ENCODE data around the gene KCNJ10. TPM values are rescaled to one million over a fixed set of nuclear protein-coding genes. Genes with fewer than 3 reads are reported as not detected.

KCNJ10 gene
- total RNA-seq, 1 experiment from 2014 or later = not detected

- no peak for DNase-seq (ENCODE audit: low read depth)
These were observed 29.9 kb upstream of the KCNJ10 start for GRCh38 chr1:160099716-160100375.

GRCh38 chr1:160098852-160099561, 29.0 kb upstream of the KCNJ10 start:
- DNase-seq (ENCODE audit: low read depth) = peak; percentile 86

- peak; percentile 50 for DNase-seq (ENCODE audit: low read depth)
These were observed 28.2 kb upstream of the KCNJ10 start, which contains the start of gene IGSF8 for GRCh38 chr1:160097911-160098851. IGSF8 (minus strand) TSS chr1:160098619; CDS start chr1:160098472, 147 bp downstream.

- no peak for DNase-seq (ENCODE audit: low read depth)
These were observed 27.4 kb upstream of the KCNJ10 start for GRCh38 chr1:160097151-160097910.

- peak; percentile 4 for DNase-seq (ENCODE audit: low read depth)
These were observed 26.5 kb upstream of the KCNJ10 start for GRCh38 chr1:160096274-160097116.

GRCh38 chr1:160095382-160096105, 25.6 kb upstream of the KCNJ10 start:
- no peak for DNase-seq (ENCODE audit: low read depth)

- no peak for DNase-seq (ENCODE audit: low read depth)
These were observed 24.8 kb upstream of the KCNJ10 start for GRCh38 chr1:160094806-160095205.

GRCh38 chr1:160094291-160094625, 24.3 kb upstream of the KCNJ10 start:
- DNase-seq (ENCODE audit: low read depth) = no peak

GRCh38 chr1:160093624-160094290, 23.8 kb upstream of the KCNJ10 start:
- no peak for DNase-seq (ENCODE audit: low read depth)

GRCh38 chr1:160093069-160093395, 23.1 kb upstream of the KCNJ10 start:
- no peak for DNase-seq (ENCODE audit: low read depth)

GRCh38 chr1:160092366-160093068, 22.6 kb upstream of the KCNJ10 start:
- DNase-seq (ENCODE audit: low read depth) = no peak

GRCh38 chr1:160091666-160092223, 21.8 kb upstream of the KCNJ10 start:
- DNase-seq (ENCODE audit: low read depth) = no peak

GRCh38 chr1:160090760-160091159, 20.8 kb upstream of the KCNJ10 start:
- DNase-seq (ENCODE audit: low read depth) = no peak

GRCh38 chr1:160089883-160090282, 19.9 kb upstream of the KCNJ10 start:
- no peak for DNase-seq (ENCODE audit: low read depth)

- no peak for DNase-seq (ENCODE audit: low read depth)
These were observed 17.2 kb upstream of the KCNJ10 start for GRCh38 chr1:160087118-160087662.

GRCh38 chr1:160086456-160086892, 16.5 kb upstream of the KCNJ10 start:
- no peak for DNase-seq (ENCODE audit: low read depth)

- DNase-seq (ENCODE audit: low read depth) = peak; percentile 58
These were observed 15.9 kb upstream of the KCNJ10 start for GRCh38 chr1:160085686-160086455.

Data from LHCN-M2 (cell line).